H1 (cell line): Measurements from ENCODE around the gene GRID2. TPM values are rescaled to one million over a fixed set of nuclear protein-coding genes. Genes with fewer than 3 reads are reported as not detected.
A peak's percentile ranks its signal among the peaks of the same experiment; 100 is the strongest.

ENCODE experiments used
- CTCF ChIA-PET: fragments of 300-600 bp; sonication (Branson Sonifier 250); formaldehyde crosslinking; loops from one replicate; lab custom pipeline; 2021; ENCODE audit not compliant: partially characterized antibody; lab: Charles Lee
- POLR2A ChIA-PET: fragments of 300-600 bp; sonication (Branson Sonifier 250); formaldehyde crosslinking; loops from one replicate; lab custom pipeline; 2021; ENCODE audit warnings: inconsistent platforms; ENCODE audit not compliant: partially characterized antibody; lab: Charles Lee
- DNase-seq, 2 experiments: peaks; one replicate each; pipeline versions ENCODE4 v3.0.0 to v3.0.0-alpha.2; 2010 to 2022; ENCODE audit warnings: low spot score in 2 of 2, low read depth in 1 of 2, mixed read lengths in 1 of 2
- FAIRE-seq: peaks from 2 replicates; lab custom pipeline; 2011; peaks lifted over from hg19 to GRCh38; lab: Jason Lieb, UNC
- H2AFZ ChIP-seq: 2 replicates; pipeline ENCODE4 v1.8.1; 2012; ENCODE audit warnings: low read length, inconsistent platforms
- H2AK5ac ChIP-seq: 2 replicates; pipeline ENCODE4 v1.6.1; 2013; ENCODE audit warnings: low read depth, low read length
- H2BK120ac ChIP-seq: replicated peaks from 2 replicates; pipeline ENCODE3; 2013; ENCODE audit warnings: low read depth, low read length, inconsistent platforms
- H2BK12ac ChIP-seq: 2 replicates; pipeline ENCODE4 v1.6.1; 2013; ENCODE audit warnings: low read depth, low read length
- H2BK15ac ChIP-seq: 2 replicates; pipeline ENCODE4 v1.6.1; 2013; ENCODE audit warnings: low read length
- H2BK20ac ChIP-seq: 2 replicates; pipeline ENCODE4 v1.6.1; 2013; ENCODE audit warnings: low read length
- H2BK5ac ChIP-seq: 2 replicates; pipeline ENCODE4 v1.6.1; 2013; ENCODE audit warnings: low read depth, low read length
- H3K14ac ChIP-seq: 2 replicates; pipeline ENCODE4 v1.6.1; 2013; ENCODE audit warnings: inconsistent platforms; ENCODE audit not compliant: insufficient read length
- H3K18ac ChIP-seq: 2 replicates; pipeline ENCODE4 v1.6.1; 2013; ENCODE audit warnings: low read length; ENCODE audit errors: extremely low read depth
- H3K23ac ChIP-seq: 2 replicates; pipeline ENCODE4 v1.6.1; 2013; ENCODE audit warnings: inconsistent platforms; ENCODE audit not compliant: insufficient read length
- H3K23me2 ChIP-seq: 2 replicates; pipeline ENCODE4 v1.6.1; 2013; ENCODE audit warnings: low read depth, low read length
- H3K27ac ChIP-seq: 2 replicates; pipeline ENCODE4 v1.6.1; 2011; ENCODE audit warnings: low read depth, low read length, inconsistent platforms
- H3K27me3 ChIP-seq, 4 experiments: replicated peaks in 1 of 4; 1 replicate in 1 of 4; 2 replicates in 3 of 4; pipeline versions ENCODE4 v1.6.1 to v1.8.1; 2011 to 2013; ENCODE audit warnings: low read length in 3 of 4, mild to moderate bottlenecking in 3 of 4, inconsistent platforms in 2 of 4, mixed read lengths in 2 of 4, moderate library complexity in 1 of 4; ENCODE audit not compliant: control insufficient read depth in 3 of 4, insufficient read depth in 3 of 4; ENCODE audit errors: extremely low read depth in 1 of 4
- H3K36me3 ChIP-seq, 4 experiments: 2 replicates each; pipeline versions ENCODE4 v1.6.1 to v1.8.1; 2011 to 2013; ENCODE audit warnings: mild to moderate bottlenecking in 4 of 4, low read length in 3 of 4, moderate library complexity in 2 of 4, control low read depth in 1 of 4, inconsistent platforms in 1 of 4; ENCODE audit not compliant: insufficient read depth in 4 of 4, control insufficient read depth in 2 of 4
- H3K4ac ChIP-seq: replicated peaks from 2 replicates; pipeline ENCODE3; 2013; ENCODE audit warnings: low read length, low read depth, mixed read lengths, inconsistent platforms; ENCODE audit not compliant: insufficient read length
- H3K4me1 ChIP-seq, 4 experiments: replicated peaks in 1 of 4; 1 replicate in 1 of 4; 2 replicates in 3 of 4; pipeline versions ENCODE4 v1.6.1 to v1.8.1; 2011 to 2013; ENCODE audit warnings: low read length in 3 of 4, inconsistent platforms in 2 of 4, mixed read lengths in 1 of 4; ENCODE audit not compliant: insufficient read depth in 4 of 4, control insufficient read depth in 3 of 4
- H3K4me2 ChIP-seq, 2 experiments: 2 replicates each; pipeline versions ENCODE4 v1.6.1 to v1.8.1; 2011 to 2013; ENCODE audit warnings: low read depth in 2 of 2, low read length in 2 of 2, control low read depth in 1 of 2, inconsistent platforms in 1 of 2, mild to moderate bottlenecking in 1 of 2; ENCODE audit not compliant: insufficient read depth in 1 of 2
- H3K4me3 ChIP-seq, 4 experiments: fragments of 200-600, 300-600 bp in 1 of 4; sonication (generic), shearing (Covaris generic), sonication (Bioruptor Twin) in 1 of 4; 2 replicates each; pipeline versions ENCODE4 v1.5.1 to v1.8.1; 2011 to 2016; ENCODE audit warnings: low read length in 4 of 4, low read depth in 3 of 4, control low read depth in 2 of 4, inconsistent platforms in 2 of 4, mild to moderate bottlenecking in 2 of 4, mixed read lengths in 1 of 4, moderate library complexity in 1 of 4; ENCODE audit not compliant: insufficient read depth in 2 of 4; ENCODE audit errors: extremely low read depth in 1 of 4
- H3K56ac ChIP-seq: replicated peaks from 2 replicates; pipeline ENCODE3; 2013; ENCODE audit warnings: low read depth, mild to moderate bottlenecking, mixed read lengths, low read length, inconsistent platforms; ENCODE audit not compliant: insufficient read length
- H3K79me1 ChIP-seq: 2 replicates; pipeline ENCODE4 v1.6.1; 2013; ENCODE audit warnings: low read depth, low read length, control low read depth
- H3K79me2 ChIP-seq, 2 experiments: 2 replicates each; pipeline versions ENCODE4 v1.6.1 to v1.8.1; 2012 to 2013; ENCODE audit warnings: low read length in 2 of 2, mild to moderate bottlenecking in 2 of 2, inconsistent platforms in 1 of 2; ENCODE audit not compliant: insufficient read depth in 2 of 2, control insufficient read depth in 1 of 2
- H3K9ac ChIP-seq, 4 experiments: replicated peaks in 1 of 4; 1 replicate in 1 of 4; 2 replicates in 3 of 4; pipeline versions ENCODE4 v1.6.1 to v1.8.1; 2011 to 2013; ENCODE audit warnings: low read depth in 3 of 4, low read length in 3 of 4, control low read depth in 2 of 4, mild to moderate bottlenecking in 2 of 4, moderate library complexity in 2 of 4, inconsistent platforms in 1 of 4; ENCODE audit errors: extremely low read depth in 1 of 4
- H3K9me3 ChIP-seq, 2 experiments: 2 replicates each; pipeline versions ENCODE4 v1.6.1 to v1.8.1; 2012 to 2013; ENCODE audit warnings: mild to moderate bottlenecking in 2 of 2, moderate library complexity in 2 of 2, control low read depth in 1 of 2, inconsistent platforms in 1 of 2, low read depth in 1 of 2, low read length in 1 of 2, mixed read lengths in 1 of 2; ENCODE audit not compliant: insufficient read depth in 2 of 2
- H4K20me1 ChIP-seq, 2 experiments: replicated peaks in 1 of 2; 2 replicates each; pipeline versions ENCODE3 to v1.8.1; 2011 to 2013; ENCODE audit warnings: inconsistent platforms in 2 of 2, low read length in 2 of 2, mild to moderate bottlenecking in 1 of 2; ENCODE audit not compliant: insufficient read depth in 2 of 2, control insufficient read depth in 1 of 2
- H4K5ac ChIP-seq: 2 replicates; pipeline ENCODE4 v1.6.1; 2013; ENCODE audit warnings: low read length, low read depth, mixed read lengths, inconsistent platforms; ENCODE audit not compliant: insufficient read length
- H4K8ac ChIP-seq: 2 replicates; pipeline ENCODE4 v1.8.0; 2013; ENCODE audit warnings: mild to moderate bottlenecking, moderate library complexity, low read length, inconsistent platforms; ENCODE audit not compliant: insufficient read depth; ENCODE audit errors: extremely low read depth
- H4K91ac ChIP-seq: replicated peaks from 2 replicates; pipeline ENCODE3; 2013; ENCODE audit warnings: low read length, mixed read lengths, inconsistent platforms; ENCODE audit not compliant: insufficient read length
- EGR1 ChIP-seq: IDR thresholded peaks from 2 replicates; pipeline ENCODE4 v1.6.1; 2011; ENCODE audit warnings: low read depth, low read length, borderline replicate concordance
- EP300 ChIP-seq, 2 experiments: IDR thresholded peaks; 1 replicate in 1 of 2; 2 replicates in 1 of 2; pipeline ENCODE4 v1.6.1; 2011 to 2012; ENCODE audit warnings: low read depth in 2 of 2, low read length in 2 of 2, mild to moderate bottlenecking in 2 of 2, borderline replicate concordance in 1 of 2, inconsistent platforms in 1 of 2, moderate library complexity in 1 of 2
- KDM1A ChIP-seq: fragments of 200-600, 300-600 bp; sonication (generic); IDR thresholded peaks from 2 replicates; pipeline ENCODE4 v1.7.1; 2016; ENCODE audit warnings: mild to moderate bottlenecking, low read length, borderline replicate concordance
- KDM4A ChIP-seq: IDR thresholded peaks from one replicate; pipeline ENCODE4 v1.7.1; 2012; ENCODE audit warnings: low read depth, mild to moderate bottlenecking, moderate library complexity, low read length, inconsistent platforms; ENCODE audit not compliant: severe bottlenecking
- PHF8 ChIP-seq: fragments of 200-600 bp; sonication (generic); conservative IDR thresholded peaks from 2 replicates; pipeline ENCODE4 v1.7.1; 2012; ENCODE audit warnings: low read depth, mild to moderate bottlenecking, inconsistent platforms, low read length, moderate library complexity
- RBBP5 ChIP-seq: IDR thresholded peaks from 2 replicates; pipeline ENCODE4 v1.7.1; 2012; ENCODE audit warnings: low read depth, mild to moderate bottlenecking, inconsistent platforms, low read length, moderate library complexity, borderline replicate concordance
- RFX5 ChIP-seq: IDR thresholded peaks from 2 replicates; pipeline ENCODE4 v1.6.1; 2011; ENCODE audit warnings: low read depth, low read length, improper control_type of control experiment, borderline replicate concordance
- SAP30 ChIP-seq: fragments of 300-600 bp; sonication (generic); IDR thresholded peaks from 2 replicates; pipeline ENCODE4 v1.7.1; 2012; ENCODE audit warnings: low read length, moderate library complexity, mild to moderate bottlenecking, inconsistent platforms; ENCODE audit not compliant: insufficient read depth, insufficient replicate concordance
- TBP ChIP-seq: IDR thresholded peaks from 2 replicates; pipeline ENCODE4 v1.6.1; 2011; ENCODE audit warnings: low read depth, low read length, improper control_type of control experiment
- YY1 ChIP-seq: IDR thresholded peaks from 2 replicates; pipeline ENCODE4 v1.6.1; 2011; ENCODE audit warnings: low read depth, mild to moderate bottlenecking, low read length
- WGBS, 2 experiments: shearing (Covaris generic) in 1 of 2; methylation state at CpG; one replicate each; pipeline versions ENCODE4 v1.1.6 to v1.1.7; 2013 to 2015; ENCODE audit warnings: low lambda C conversion rate in 2 of 2, mixed read lengths in 2 of 2, inconsistent platforms in 1 of 2, low coverage in 1 of 2, missing lambda C conversion rate in 1 of 2; ENCODE audit not compliant: insufficient replicate concordance in 2 of 2, insufficient coverage in 1 of 2, insufficient read length in 1 of 2; ENCODE audit errors: extremely low coverage in 1 of 2, missing lambda C conversion rate in 1 of 2; 5-methylcytosine and 5-hydroxymethylcytosine counted together
- polyA plus RNA-seq, 7 experiments: library from polyadenylated mRNA; depleted of rRNA in 3 of 7; stranded (reverse) in 5 of 7; unstranded in 2 of 7; fragments of >200 nt in 5 of 7; fragments of 200-250 nt in 2 of 7; gene quantifications; 1 replicate in 5 of 7; 2 replicates in 1 of 7; 4 replicates in 1 of 7; pipeline versions ENCODE4 v1.2.1 to v1.2.3, GENCODE V29; 2011 to 2013; ENCODE audit warnings: missing spikeins in 2 of 7, mixed read lengths in 2 of 7
- total RNA-seq: library from RNA; stranded (reverse); fragmentation: NEBNext Ultra II Directional; extraction: Animal tissue kit (Norgen Biotek cat#: 25700); gene quantifications from 2 replicates; pipeline ENCODE4 v1.2.1, GENCODE V29; 2021

The GRID2 gene
- total and polyA plus RNA-seq, 2 of the 8 experiments (the other 6 are each of a cell fraction or from before 2014, with no cell fraction given), result 31.1 to 81.9 TPM

GRCh38 chr4:93289831-93290230 is 986.1 kb downstream of the GRID2 start:
- Histone ChIP-seq H3K36me3 (no peaks in the 10 kb centered on the region), H3K4me2 (no peak overlapping the region), H3K4ac (no peak overlapping the region), H4K5ac (no peak overlapping the region), H4K20me1 (no peaks in the 10 kb centered on the region), H3K4me3 (no peak overlapping the region), H3K79me1 (no peaks in the 10 kb centered on the region), H3K56ac (no peak overlapping the region), H3K27ac (no peak overlapping the region), H3K4me1 (no peaks in the 10 kb centered on the region), H3K27me3 (no peaks in the 10 kb centered on the region), H3K14ac (no peak overlapping the region), H2BK20ac (no peak overlapping the region), H2BK12ac (no peak overlapping the region), H2BK5ac (no peak overlapping the region), H2BK15ac (no peak overlapping the region), H2BK120ac (no peak overlapping the region), H3K79me2 (no peaks in the 10 kb centered on the region), H3K23ac (no peak overlapping the region), H2AK5ac (no peak overlapping the region), H2AFZ (no peak overlapping the region), H3K18ac (no peak overlapping the region), H4K91ac (no peak overlapping the region), H3K9ac (no peak overlapping the region), H3K9me3 (no peaks in the 10 kb centered on the region), H4K8ac (no peak overlapping the region), H3K23me2 (no peaks in the 10 kb centered on the region)
- CTCF ChIA-PET, result no interaction called here
- FAIRE-seq (peak; percentile 36), DNase-seq (no peak)
- 96% methylated on average over 2 of the region's 2 CpGs; no CpG with 5 or more reads in 1 of the 2 experiments for WGBS, 2 experiments
- POLR2A ChIA-PET, result no interaction called here
- TF ChIP-seq KDM1A, result no peak
- no peak for TF ChIP-seq EGR1
- no peak for TF ChIP-seq TBP
- no peak for TF ChIP-seq SAP30
- TF ChIP-seq KDM4A, result no peak
- no peak for TF ChIP-seq YY1
- TF ChIP-seq PHF8, result no peak
- no peak for TF ChIP-seq EP300 (IDR thresholded peaks at IDR 0.05; ENCODE audit: borderline replicate concordance in 1 of 2, low read depth in 2 of 2, low read length in 2 of 2)
- TF ChIP-seq RBBP5, result no peak
- no peak for TF ChIP-seq RFX5
